Non-pigmented ciliary epithelial cell (primary cell): ENCODE results near the gene ABCA8.
"Not testable (repeated sequence)": the region's sequence is repeated elsewhere in the genome, so short reads cannot be mapped to it uniquely, and the experiment has no call there.

Experiments used
- DNase-seq: peaks from one replicate; pipeline ENCODE4 v3.0.0-alpha.2; 2010; ENCODE audit warnings: low read depth

The ABCA8 gene

DNA sequence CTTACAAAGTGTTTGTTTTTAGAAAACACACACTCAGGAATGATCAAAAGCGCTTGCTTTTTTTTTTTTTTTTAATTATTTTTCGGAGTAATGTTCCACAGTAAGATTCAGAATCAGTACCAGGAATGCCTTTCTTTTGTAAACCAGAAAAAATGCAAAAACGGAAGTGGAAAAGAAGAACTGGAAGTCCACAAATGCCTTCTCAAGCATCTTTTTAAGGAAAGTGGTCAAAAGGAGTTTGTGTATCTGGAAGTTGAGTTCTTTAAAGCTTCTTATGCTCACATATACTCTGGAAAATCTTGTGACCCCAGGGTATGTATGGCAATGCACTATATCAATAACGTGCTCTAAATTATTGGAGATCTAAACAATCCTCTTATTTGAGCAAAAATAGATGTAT lies 126.0 kb downstream of the ABCA8 start:
- no peak for DNase-seq

GRCh38 chr17:68824707-68825106 lies 130.5 kb downstream of the ABCA8 start:
- no peak for DNase-seq

GRCh38 chr17:68824185-68824584 lies 131.0 kb downstream of the ABCA8 start:
- not testable (repeated sequence) for DNase-seq

DNA sequence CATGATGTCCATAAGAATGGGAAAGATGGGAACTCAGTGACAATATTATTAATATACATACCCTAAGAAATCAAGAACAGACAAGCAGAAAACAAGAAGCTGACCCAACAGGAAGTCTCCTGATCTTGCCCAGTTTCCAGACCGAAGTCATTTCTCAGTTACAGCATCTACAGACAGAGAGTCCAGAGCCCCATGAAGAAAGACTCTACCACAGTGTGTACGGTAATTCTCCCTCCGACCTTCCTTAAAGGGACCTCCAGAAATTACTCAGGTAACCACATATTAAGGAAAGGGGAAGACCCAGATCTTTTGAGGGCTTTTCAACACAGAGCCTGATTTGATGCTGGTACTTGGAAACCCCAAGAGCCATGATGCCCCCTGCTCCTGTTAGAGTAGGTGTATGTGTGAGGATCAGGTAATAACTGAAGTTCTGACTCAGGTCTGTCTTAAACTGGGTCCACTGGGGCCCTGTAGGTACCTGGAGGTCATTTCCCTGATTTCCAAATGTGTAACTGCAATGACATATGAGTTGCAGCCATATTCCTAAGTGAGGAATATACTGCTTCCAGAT lies 132.4 kb downstream of the ABCA8 start:
- no peak for DNase-seq

GRCh38 chr17:68821860-68822696 lies 133.1 kb downstream of the ABCA8 start:
- DNase-seq = peak; percentile 91

- DNase-seq = no peak
These were observed 134.2 kb downstream of the ABCA8 start for GRCh38 chr17:68820825-68821481.

GRCh38 chr17:68820476-68820824 lies 134.7 kb downstream of the ABCA8 start:
- DNase-seq = no peak

DNA sequence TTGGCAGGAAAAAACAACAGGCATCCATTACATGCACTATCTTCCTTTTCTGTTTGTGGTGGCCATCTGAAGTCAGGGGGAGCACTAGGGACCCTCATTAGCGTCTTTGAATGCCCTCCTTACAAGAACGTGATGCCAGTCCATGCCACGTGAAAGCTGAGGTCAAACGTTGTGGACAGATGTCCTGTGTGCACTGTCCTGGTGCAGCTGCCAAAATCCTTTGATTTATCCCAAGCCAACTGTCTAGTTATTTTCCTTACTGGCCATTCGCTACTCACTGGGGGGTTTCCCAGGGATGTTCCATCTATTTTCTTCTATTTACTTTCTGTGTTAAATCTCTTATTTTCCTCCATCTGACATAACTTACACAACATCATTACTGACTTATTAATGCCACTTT lies 135.7 kb downstream of the ABCA8 start:
- DNase-seq = no peak
